Glutamatergic neuron (in vitro differentiated cells): Measurements from ENCODE around the gene PTPRN2. TPM values are rescaled to one million over a fixed set of nuclear protein-coding genes. Genes with fewer than 3 reads are reported as not detected.

Experiments
- DNase-seq: peaks from one replicate; pipeline ENCODE4 v3.0.0; 2022
- H3K27ac Mint-ChIP-seq: one replicate; pipeline ENCODE4 v1.8.0; 2020; ENCODE audit warnings: mild to moderate bottlenecking, mixed read lengths, inconsistent platforms; ENCODE audit not compliant: unreplicated experiment
- H3K27me3 Mint-ChIP-seq: one replicate; pipeline ENCODE4 v1.8.0; 2020; ENCODE audit warnings: mild to moderate bottlenecking, moderate library complexity, mixed read lengths, inconsistent platforms; ENCODE audit not compliant: unreplicated experiment
- H3K36me3 Mint-ChIP-seq: one replicate; pipeline ENCODE4 v1.8.0; 2020; ENCODE audit warnings: mild to moderate bottlenecking, mixed read lengths, inconsistent platforms; ENCODE audit not compliant: unreplicated experiment
- H3K4me1 Mint-ChIP-seq: one replicate; pipeline ENCODE4 v1.8.0; 2020; ENCODE audit warnings: mild to moderate bottlenecking, low read depth, mixed read lengths, inconsistent platforms; ENCODE audit not compliant: unreplicated experiment
- H3K4me3 Mint-ChIP-seq: one replicate; pipeline ENCODE4 v1.8.0; 2020; ENCODE audit warnings: mild to moderate bottlenecking, mixed read lengths, inconsistent platforms; ENCODE audit not compliant: unreplicated experiment
- H3K9me3 Mint-ChIP-seq: one replicate; pipeline ENCODE4 v1.8.0; 2020; ENCODE audit warnings: mild to moderate bottlenecking, moderate library complexity, mixed read lengths, inconsistent platforms; ENCODE audit not compliant: unreplicated experiment
- total RNA-seq: library from RNA; stranded (reverse); fragmentation: NEBNext Ultra II Directional; extraction: Animal tissue kit (Norgen Biotek cat#: 25700); gene quantifications from one replicate; pipeline ENCODE4 v1.2.1, GENCODE V29; 2021; ENCODE audit not compliant: unreplicated experiment
- TF ChIP-seq, protein P1 (sequence below): fragments of 200-600 bp; sonication (generic); IDR thresholded peaks from one replicate; pipeline ENCODE4 v1.5.0; 2021; ENCODE audit not compliant: partially characterized antibody, unreplicated experiment

The PTPRN2 gene
- total RNA-seq, 1 donor from 2014 or later = 49.0 TPM

DNA sequence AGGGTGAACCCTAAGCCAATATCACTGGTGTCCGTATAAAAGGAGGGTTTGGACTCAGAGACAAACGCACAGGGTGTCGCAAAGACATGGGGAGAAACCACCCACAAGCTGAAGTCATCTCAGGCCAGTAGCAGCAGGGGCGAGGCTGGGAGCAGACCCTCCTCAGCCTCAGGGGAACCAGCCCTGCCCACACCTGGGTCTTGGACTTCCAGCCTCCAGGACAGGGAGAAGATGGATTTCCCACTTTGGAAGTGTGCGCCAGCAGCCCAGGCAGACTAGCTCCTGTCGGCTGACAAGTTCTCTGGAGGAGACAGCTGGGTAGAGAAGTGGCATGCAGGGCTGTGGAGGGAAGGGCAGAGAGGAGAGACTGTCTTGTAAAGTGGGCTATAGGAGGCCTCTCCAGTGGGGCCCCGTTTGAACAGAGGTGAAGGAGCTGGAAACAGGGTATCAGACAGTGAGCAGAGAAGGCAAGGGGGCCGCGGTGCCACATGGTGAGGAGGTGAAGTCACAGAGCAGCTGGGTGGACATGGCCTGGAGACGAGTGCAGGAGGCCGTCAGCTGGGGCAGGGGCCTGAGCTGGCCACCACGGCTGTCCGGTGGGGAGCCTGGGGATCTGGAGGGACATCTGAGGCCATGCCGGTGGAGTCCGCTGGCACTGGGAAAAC, 475.6 kb downstream of the PTPRN2 start:
- DNase-seq = no peak
- H3K4me1 Mint-ChIP-seq = no peaks in the 10 kb centered on the region
- TF ChIP-seq, protein P1, sequence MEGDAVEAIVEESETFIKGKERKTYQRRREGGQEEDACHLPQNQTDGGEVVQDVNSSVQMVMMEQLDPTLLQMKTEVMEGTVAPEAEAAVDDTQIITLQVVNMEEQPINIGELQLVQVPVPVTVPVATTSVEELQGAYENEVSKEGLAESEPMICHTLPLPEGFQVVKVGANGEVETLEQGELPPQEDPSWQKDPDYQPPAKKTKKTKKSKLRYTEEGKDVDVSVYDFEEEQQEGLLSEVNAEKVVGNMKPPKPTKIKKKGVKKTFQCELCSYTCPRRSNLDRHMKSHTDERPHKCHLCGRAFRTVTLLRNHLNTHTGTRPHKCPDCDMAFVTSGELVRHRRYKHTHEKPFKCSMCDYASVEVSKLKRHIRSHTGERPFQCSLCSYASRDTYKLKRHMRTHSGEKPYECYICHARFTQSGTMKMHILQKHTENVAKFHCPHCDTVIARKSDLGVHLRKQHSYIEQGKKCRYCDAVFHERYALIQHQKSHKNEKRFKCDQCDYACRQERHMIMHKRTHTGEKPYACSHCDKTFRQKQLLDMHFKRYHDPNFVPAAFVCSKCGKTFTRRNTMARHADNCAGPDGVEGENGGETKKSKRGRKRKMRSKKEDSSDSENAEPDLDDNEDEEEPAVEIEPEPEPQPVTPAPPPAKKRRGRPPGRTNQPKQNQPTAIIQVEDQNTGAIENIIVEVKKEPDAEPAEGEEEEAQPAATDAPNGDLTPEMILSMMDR = no peak
- peaks cover 34% of the 10 kb centered on the region for H3K9me3 Mint-ChIP-seq
- peaks cover 33% of the 10 kb centered on the region for H3K36me3 Mint-ChIP-seq
- no peak overlapping the region for H3K4me3 Mint-ChIP-seq
- H3K27me3 Mint-ChIP-seq = peaks cover 10% of the 10 kb centered on the region
- no peak overlapping the region for H3K27ac Mint-ChIP-seq

DNA sequence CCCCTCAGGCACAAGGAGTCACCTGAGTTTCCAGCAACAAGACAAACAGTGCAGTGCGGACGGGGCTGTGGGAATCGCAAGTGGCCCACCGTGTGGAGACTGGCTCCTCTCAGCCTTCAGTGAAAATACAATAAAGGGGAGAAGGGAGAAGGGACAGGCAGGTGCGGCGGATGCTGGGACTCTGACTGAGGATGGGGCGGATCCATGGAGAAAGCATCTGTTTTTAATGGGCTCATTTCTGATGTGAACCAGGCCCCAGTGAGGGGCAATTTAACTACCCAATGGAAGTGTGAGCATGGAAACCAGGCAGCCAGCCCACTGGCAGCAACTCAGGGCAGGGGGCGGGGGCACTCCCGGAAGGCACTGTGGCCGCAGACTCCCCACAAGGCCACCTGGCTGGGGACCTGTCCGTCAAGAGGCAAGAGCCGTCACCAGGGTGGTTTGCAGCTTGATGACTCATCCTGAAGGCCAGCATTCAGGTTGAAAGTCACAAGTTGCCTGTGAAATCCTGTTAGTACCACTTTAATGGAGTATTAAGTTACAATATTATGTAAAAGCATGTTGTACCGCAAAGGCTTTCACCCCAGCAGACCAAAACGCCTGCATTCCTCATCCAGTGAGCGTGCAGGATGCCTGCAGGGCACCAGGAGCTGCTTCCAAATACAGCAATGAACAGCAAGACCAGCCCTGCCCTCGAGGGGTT, 476.4 kb downstream of the PTPRN2 start:
- H3K4me1 Mint-ChIP-seq = no peaks in the 10 kb centered on the region
- H3K4me3 Mint-ChIP-seq = no peak overlapping the region
- DNase-seq = no peak
- H3K9me3 Mint-ChIP-seq = peaks cover 29% of the 10 kb centered on the region
- TF ChIP-seq, protein P1 = no peak
- peaks cover 10% of the 10 kb centered on the region for H3K27me3 Mint-ChIP-seq
- peaks cover 30% of the 10 kb centered on the region for H3K36me3 Mint-ChIP-seq
- H3K27ac Mint-ChIP-seq = no peak overlapping the region

DNA sequence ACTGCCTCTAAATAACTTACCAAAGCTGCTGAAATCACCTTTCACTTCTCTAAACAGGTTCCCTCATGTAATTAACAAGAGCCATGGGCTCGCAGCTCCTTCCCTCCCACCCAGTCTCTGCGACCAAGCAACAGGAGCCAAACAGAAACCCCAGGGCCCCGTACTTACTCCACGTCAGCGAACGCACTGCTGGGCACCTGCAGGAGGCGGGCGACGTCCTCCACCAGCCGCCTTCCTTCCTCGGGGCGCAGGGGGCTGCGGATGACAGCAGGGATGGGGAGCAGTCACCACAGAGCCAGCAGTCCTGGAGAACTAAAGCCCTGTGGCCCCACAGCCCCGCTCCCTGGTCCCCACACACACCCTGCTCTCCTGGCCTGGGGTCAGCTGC, 477.0 kb downstream of the PTPRN2 start:
- Mint-ChIP-seq H3K36me3 (peaks cover 30% of the 10 kb centered on the region), H3K9me3 (peaks cover 29% of the 10 kb centered on the region), H3K27me3 (peaks cover 10% of the 10 kb centered on the region), H3K27ac (no peak overlapping the region), H3K4me3 (no peak overlapping the region), H3K4me1 (no peaks in the 10 kb centered on the region)
- TF ChIP-seq, protein P1 = no peak
- DNase-seq = no peak

DNA sequence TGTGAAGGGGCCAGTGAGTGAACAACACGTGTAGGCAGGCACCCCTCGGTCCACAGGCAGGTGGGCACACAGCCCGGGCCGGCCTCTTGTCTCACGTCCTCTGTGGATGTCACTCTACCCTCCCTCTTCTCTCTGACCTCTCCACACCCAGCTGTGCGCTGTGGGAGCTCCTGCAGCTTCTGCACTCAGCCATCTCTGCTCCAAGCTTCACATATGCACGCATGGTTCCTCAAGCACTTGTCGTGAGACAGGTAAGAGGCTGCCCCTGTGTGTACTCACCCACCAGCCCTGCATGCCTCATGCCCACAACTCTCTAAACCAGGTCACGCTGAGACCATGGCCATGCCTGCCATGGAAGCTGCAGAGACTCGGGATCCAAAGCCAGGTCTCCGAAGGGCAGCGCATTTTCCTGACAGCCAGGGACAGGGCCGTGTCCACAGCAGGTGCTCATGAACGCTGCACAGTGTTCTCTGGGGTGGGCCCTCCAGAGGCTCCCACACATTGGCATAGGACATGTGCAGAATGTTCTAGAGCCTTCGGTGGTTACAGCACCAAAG, 477.5 kb downstream of the PTPRN2 start:
- Mint-ChIP-seq H3K9me3 (peaks cover 29% of the 10 kb centered on the region), H3K4me1 (no peaks in the 10 kb centered on the region), H3K36me3 (peaks cover 30% of the 10 kb centered on the region), H3K4me3 (no peak overlapping the region), H3K27me3 (peaks cover 10% of the 10 kb centered on the region), H3K27ac (no peak overlapping the region)
- no peak for DNase-seq
- TF ChIP-seq, protein P1 = no peak
